Endothelial cell of hepatic sinusoid (primary cell): Measurements from ENCODE around the gene VRK1.

Experiments used
- in situ Hi-C: cut with HindIII; loops from 2 replicates; pipeline ENCODE4 v1.10.0; 2017; ENCODE audit warnings: low sequenced_read_pairs

VRK1 gene

GRCh38 chr14:96790186-96790585 is 7.0 kb upstream of the VRK1 start:
- in situ Hi-C loops, result no loop called here

- in situ Hi-C loops, result no loop called here
These were observed 6.5 kb upstream of the VRK1 start for GRCh38 chr14:96790706-96791105.

- in situ Hi-C loops, result no loop called here
These were observed 5.2 kb upstream of the VRK1 start for GRCh38 chr14:96792003-96792402.

GRCh38 chr14:96792591-96792990 is 4.6 kb upstream of the VRK1 start:
- in situ Hi-C loops, result no loop called here

- in situ Hi-C loops, result no loop called here
These were observed 3.6 kb upstream of the VRK1 start for GRCh38 chr14:96793547-96793946.

- in situ Hi-C loops, result no loop called here
These were observed 1.9 kb upstream of the VRK1 start for GRCh38 chr14:96795109-96795828.

GRCh38 chr14:96797582-96798349 is 584 bp downstream of the VRK1 start:
- in situ Hi-C loops, result no loop called here

GRCh38 chr14:96798956-96799355 is 1.8 kb downstream of the VRK1 start:
- in situ Hi-C loops, result no loop called here

GRCh38 chr14:96799489-96800054 is 2.4 kb downstream of the VRK1 start:
- in situ Hi-C loops, result no loop called here

- in situ Hi-C loops, result no loop called here
These were observed 4.7 kb downstream of the VRK1 start for GRCh38 chr14:96801931-96802330.

GRCh38 chr14:96802963-96803362 is 5.8 kb downstream of the VRK1 start:
- in situ Hi-C loops, result no loop called here

GRCh38 chr14:96803958-96804357 is 6.8 kb downstream of the VRK1 start:
- in situ Hi-C loops, result no loop called here

- in situ Hi-C loops, result no loop called here
These were observed 7.7 kb downstream of the VRK1 start for GRCh38 chr14:96804895-96805294.

- in situ Hi-C loops, result no loop called here
These were observed 8.8 kb downstream of the VRK1 start for GRCh38 chr14:96805956-96806355.

GRCh38 chr14:96806836-96807235 is 9.7 kb downstream of the VRK1 start:
- in situ Hi-C loops, result no loop called here

- in situ Hi-C loops, result no loop called here
These were observed 11.6 kb downstream of the VRK1 start for GRCh38 chr14:96808619-96809406.

- in situ Hi-C loops, result no loop called here
These were observed 14.1 kb downstream of the VRK1 start for GRCh38 chr14:96811265-96811664.

GRCh38 chr14:96811985-96812667 is 14.9 kb downstream of the VRK1 start:
- in situ Hi-C loops, result no loop called here

GRCh38 chr14:96816281-96816680 is 19.1 kb downstream of the VRK1 start:
- in situ Hi-C loops, result no loop called here

- in situ Hi-C loops, result no loop called here
These were observed 20.8 kb downstream of the VRK1 start for GRCh38 chr14:96817750-96818666.
